ENCODE measurements around the gene WDR33.

The WDR33 gene

GRCh38 chr2:127783101-127783500 is 27.9 kb downstream of the WDR33 start:
- no peak overlapping the region for H3K4me3 ChIP-seq (IDR thresholded peaks at IDR 0.05; ENCODE audit: insufficient read depth, low read depth, low read length)

GRCh38 chr2:127778850-127779249 is 32.1 kb downstream of the WDR33 start:
- Histone ChIP-seq H3K36me3 (ENCODE audit: insufficient read depth) (no peaks in the 10 kb centered on the region), H3K79me2 (ENCODE audit: insufficient read depth, low read depth) (peaks cover 70% of the 10 kb centered on the region), H3K4me1 (ENCODE audit: low read depth, poor library complexity, severe bottlenecking) (peaks cover 2% of the 10 kb centered on the region), H2AFZ (ENCODE audit: low read depth) (no peak overlapping the region), H3K4me3 (IDR thresholded peaks at IDR 0.05; ENCODE audit: insufficient read depth, low read depth, low read length) (no peak overlapping the region), H3K4me2 (no peak overlapping the region), H3K9ac (no peak overlapping the region), H3K27me3 (ENCODE audit: insufficient read depth, low read depth) (no peaks in the 10 kb centered on the region), H3K27ac (no peak overlapping the region), H4K20me1 (ENCODE audit: insufficient read depth) (no peaks in the 10 kb centered on the region)
- no peak for TF ChIP-seq CTCF (conservative IDR thresholded peaks at IDR 0.05; ENCODE audit: low read depth, low read length)

More at GRCh38 chr2:127783101-127783500, 27.9 kb downstream of the WDR33 start:
- H3K4me2 ChIP-seq = no peak overlapping the region
- H2AFZ ChIP-seq (ENCODE audit: low read depth) = no peak overlapping the region
- H4K20me1 ChIP-seq (ENCODE audit: insufficient read depth) = no peaks in the 10 kb centered on the region
- TF ChIP-seq CTCF (conservative IDR thresholded peaks at IDR 0.05; ENCODE audit: low read depth, low read length) = no peak
- H3K79me2 ChIP-seq (ENCODE audit: insufficient read depth, low read depth) = peaks cover 41% of the 10 kb centered on the region
- no peak overlapping the region for H3K9ac ChIP-seq
- no peaks in the 10 kb centered on the region for H3K27me3 ChIP-seq (ENCODE audit: insufficient read depth, low read depth)
- H3K4me1 ChIP-seq (ENCODE audit: low read depth, poor library complexity, severe bottlenecking) = peaks cover 2% of the 10 kb centered on the region
- H3K36me3 ChIP-seq (ENCODE audit: insufficient read depth) = no peaks in the 10 kb centered on the region
- H3K27ac ChIP-seq = no peak overlapping the region

GRCh38 chr2:127778447-127778846 is 32.5 kb downstream of the WDR33 start:
- H3K4me2 ChIP-seq = no peak overlapping the region
- H3K4me1 ChIP-seq (ENCODE audit: low read depth, poor library complexity, severe bottlenecking) = no peaks in the 10 kb centered on the region
- no peak for TF ChIP-seq CTCF (conservative IDR thresholded peaks at IDR 0.05; ENCODE audit: low read depth, low read length)
- H3K9ac ChIP-seq = no peak overlapping the region
- no peaks in the 10 kb centered on the region for H3K27me3 ChIP-seq (ENCODE audit: insufficient read depth, low read depth)
- no peaks in the 10 kb centered on the region for H3K36me3 ChIP-seq (ENCODE audit: insufficient read depth)
- peaks cover 70% of the 10 kb centered on the region for H3K79me2 ChIP-seq (ENCODE audit: insufficient read depth, low read depth)
- no peak overlapping the region for H3K27ac ChIP-seq
- no peaks in the 10 kb centered on the region for H4K20me1 ChIP-seq (ENCODE audit: insufficient read depth)
- no peak overlapping the region for H2AFZ ChIP-seq (ENCODE audit: low read depth)
- H3K4me3 ChIP-seq (IDR thresholded peaks at IDR 0.05; ENCODE audit: insufficient read depth, low read depth, low read length) = no peak overlapping the region

- TF ChIP-seq CTCF (conservative IDR thresholded peaks at IDR 0.05; ENCODE audit: low read depth, low read length) = no peak
- H4K20me1 ChIP-seq (ENCODE audit: insufficient read depth) = no peaks in the 10 kb centered on the region
- H3K79me2 ChIP-seq (ENCODE audit: insufficient read depth, low read depth) = peaks cover 60% of the 10 kb centered on the region
- no peak overlapping the region for H2AFZ ChIP-seq (ENCODE audit: low read depth)
- H3K4me2 ChIP-seq = no peak overlapping the region
- no peaks in the 10 kb centered on the region for H3K4me1 ChIP-seq (ENCODE audit: low read depth, poor library complexity, severe bottlenecking)
- no peaks in the 10 kb centered on the region for H3K27me3 ChIP-seq (ENCODE audit: insufficient read depth, low read depth)
- H3K4me3 ChIP-seq (IDR thresholded peaks at IDR 0.05; ENCODE audit: insufficient read depth, low read depth, low read length) = no peak overlapping the region
- H3K9ac ChIP-seq = no peak overlapping the region
- H3K27ac ChIP-seq = no peak overlapping the region
- no peaks in the 10 kb centered on the region for H3K36me3 ChIP-seq (ENCODE audit: insufficient read depth)
These were observed 34.7 kb downstream of the WDR33 start for GRCh38 chr2:127776122-127776780.
